GM10248 (cell line): Measurements from ENCODE around the gene FLOT1.
"Not testable (repeated sequence)": the region's sequence is repeated elsewhere in the genome, so short reads cannot be mapped to it uniquely, and the experiment has no call there.

Experiments
- CTCF ChIA-PET: fragments of 300-600 bp; sonication (Branson Sonifier 250); formaldehyde crosslinking; extraction: SDS; loops from one replicate; lab custom pipeline; 2021; ENCODE audit warnings: antibody characterized with exemption; lab: Yijun Ruan, JAX
- POLR2A ChIA-PET: fragments of 350-650 bp; sonication (Branson Sonifier 250); formaldehyde crosslinking; extraction: SDS; loops from one replicate; lab custom pipeline; 2020; ENCODE audit warnings: antibody characterized with exemption; lab: Yijun Ruan, JAX
- DNase-seq: peaks from one replicate; pipeline ENCODE4 v3.0.0; 2012; ENCODE audit errors: extremely low spot score
- TF ChIP-seq, protein P1 (sequence below): IDR thresholded peaks from 2 replicates; pipeline ENCODE4 v1.5.1; 2012; ENCODE audit warnings: mild to moderate bottlenecking, low read depth; ENCODE audit errors: extremely low read depth, missing control alignments, control extremely low read depth

The FLOT1 gene

GRCh38 chr6:30724906-30725667 lies 17.4 kb downstream of the FLOT1 start:
- TF ChIP-seq, protein P1, sequence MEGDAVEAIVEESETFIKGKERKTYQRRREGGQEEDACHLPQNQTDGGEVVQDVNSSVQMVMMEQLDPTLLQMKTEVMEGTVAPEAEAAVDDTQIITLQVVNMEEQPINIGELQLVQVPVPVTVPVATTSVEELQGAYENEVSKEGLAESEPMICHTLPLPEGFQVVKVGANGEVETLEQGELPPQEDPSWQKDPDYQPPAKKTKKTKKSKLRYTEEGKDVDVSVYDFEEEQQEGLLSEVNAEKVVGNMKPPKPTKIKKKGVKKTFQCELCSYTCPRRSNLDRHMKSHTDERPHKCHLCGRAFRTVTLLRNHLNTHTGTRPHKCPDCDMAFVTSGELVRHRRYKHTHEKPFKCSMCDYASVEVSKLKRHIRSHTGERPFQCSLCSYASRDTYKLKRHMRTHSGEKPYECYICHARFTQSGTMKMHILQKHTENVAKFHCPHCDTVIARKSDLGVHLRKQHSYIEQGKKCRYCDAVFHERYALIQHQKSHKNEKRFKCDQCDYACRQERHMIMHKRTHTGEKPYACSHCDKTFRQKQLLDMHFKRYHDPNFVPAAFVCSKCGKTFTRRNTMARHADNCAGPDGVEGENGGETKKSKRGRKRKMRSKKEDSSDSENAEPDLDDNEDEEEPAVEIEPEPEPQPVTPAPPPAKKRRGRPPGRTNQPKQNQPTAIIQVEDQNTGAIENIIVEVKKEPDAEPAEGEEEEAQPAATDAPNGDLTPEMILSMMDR: no peak
- CTCF ChIA-PET: interaction anchor here (1.0 to 30.8 kb wide), 4 partner anchors 9 to 154 kb away, joined by 3 to 776 read pairs (median 67); partner anchors contain the start of genes DHX16 and MRPS18B

GRCh38 chr6:30723843-30724741 lies 18.4 kb downstream of the FLOT1 start:
- CTCF ChIA-PET: interaction anchor here (1.0 to 30.8 kb wide), 9 partner anchors 10 to 155 kb away, joined by 3 to 776 read pairs (median 14); partner anchors contain the start of genes DHX16, MRPS18B and NRM
- POLR2A ChIA-PET: interaction anchor here (1.2 to 3.8 kb wide), 2 partner anchors 43 to 110 kb away, joined by 3 to 22 read pairs; no protein-coding TSS in a partner anchor
- DNase-seq: not testable (repeated sequence)

More at GRCh38 chr6:30724906-30725667, 17.4 kb downstream of the FLOT1 start:
- POLR2A ChIA-PET: interaction anchor here (0.9 kb wide), 1 partner anchor 46 kb away, joined by 4 read pairs; no protein-coding TSS in a partner anchor
- no peak for DNase-seq

GRCh38 chr6:30723159-30723842 lies 19.2 kb downstream of the FLOT1 start:
- not testable (repeated sequence) for DNase-seq
- POLR2A ChIA-PET: interaction anchor here (1.2 to 3.8 kb wide), 2 partner anchors 43 to 109 kb away, joined by 3 to 22 read pairs; no protein-coding TSS in a partner anchor
- CTCF ChIA-PET: interaction anchor here (1.1 to 30.8 kb wide), 29 partner anchors 11 to 364 kb away, joined by 3 to 776 read pairs (median 6); partner anchors contain the start of genes ATAT1, DHX16, FLOT1 and MRPS18B

DNA sequence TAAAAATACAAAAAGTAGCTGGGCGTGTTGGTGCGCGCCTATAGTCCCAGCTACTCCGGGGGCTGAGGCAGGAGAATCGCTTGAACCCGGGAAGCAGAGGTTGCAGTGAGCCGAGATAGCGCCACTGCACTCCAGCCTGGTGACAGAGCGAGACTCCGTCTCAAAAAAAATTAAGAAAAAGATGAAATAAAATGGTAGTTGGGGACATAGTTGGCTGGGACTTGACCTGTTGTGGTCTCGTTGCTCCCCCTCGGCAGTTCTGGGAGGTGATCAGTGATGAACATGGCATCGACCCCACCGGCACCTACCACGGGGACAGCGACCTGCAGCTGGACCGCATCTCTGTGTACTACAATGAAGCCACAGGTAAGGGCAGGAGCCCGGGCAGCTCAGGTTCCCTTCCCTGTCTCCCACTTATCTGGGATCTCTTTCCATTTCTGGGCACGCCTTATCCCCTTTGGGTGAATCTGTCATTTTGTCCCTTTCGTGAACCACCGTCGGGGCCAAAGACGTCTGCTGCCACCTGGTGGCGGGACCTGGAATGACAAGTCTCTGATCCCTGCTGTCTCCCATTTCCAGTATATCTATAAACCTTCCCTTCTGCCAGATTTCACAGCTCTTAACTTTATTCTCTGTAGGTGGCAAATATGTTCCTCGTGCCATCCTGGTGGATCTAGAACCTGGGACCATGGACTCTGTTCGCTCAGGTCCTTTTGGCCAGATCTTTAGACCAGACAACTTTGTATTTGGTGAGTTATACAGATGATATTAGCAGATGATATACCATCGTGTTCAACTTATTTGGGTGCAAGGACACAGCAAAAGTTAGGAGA lies 20.0 kb downstream of the FLOT1 start:
- TF ChIP-seq, protein P1: peak; percentile 94
- DNase-seq: peak; percentile 66
- ChIA-PET CTCF (interaction anchor here (0.9 to 30.8 kb wide), 41 partner anchors 11 to 365 kb away, joined by 3 to 776 read pairs (median 6); partner anchors contain the start of genes ATAT1, DHX16, FLOT1 and MRPS18B), POLR2A (interaction anchor here (1.2 to 3.8 kb wide), 3 partner anchors 42 to 108 kb away, joined by 3 to 22 read pairs (median 5); no protein-coding TSS in a partner anchor)

DNA sequence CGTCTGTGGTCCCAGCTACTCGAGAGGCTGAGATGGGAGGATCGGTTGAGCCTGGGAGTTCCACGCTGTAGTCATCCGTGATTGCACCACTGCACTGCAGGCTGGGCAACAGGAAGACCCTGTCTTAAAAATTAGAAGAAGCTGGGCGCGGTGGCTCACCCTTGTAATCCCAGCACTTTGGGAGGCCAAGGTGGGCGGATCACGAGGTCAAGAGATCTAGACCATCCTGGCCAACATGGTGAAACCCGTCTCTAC lies 20.5 kb downstream of the FLOT1 start:
- DNase-seq: not testable (repeated sequence)
- CTCF ChIA-PET: interaction anchor here (0.9 to 30.8 kb wide), 39 partner anchors 10 to 365 kb away, joined by 3 to 776 read pairs (median 6); partner anchors contain the start of genes ATAT1, DHX16, FLOT1 and MRPS18B
- POLR2A ChIA-PET: interaction anchor here (0.6 to 3.8 kb wide), 3 partner anchors 43 to 340 kb away, joined by 5 to 22 read pairs (median 5); no protein-coding TSS in a partner anchor

DNA sequence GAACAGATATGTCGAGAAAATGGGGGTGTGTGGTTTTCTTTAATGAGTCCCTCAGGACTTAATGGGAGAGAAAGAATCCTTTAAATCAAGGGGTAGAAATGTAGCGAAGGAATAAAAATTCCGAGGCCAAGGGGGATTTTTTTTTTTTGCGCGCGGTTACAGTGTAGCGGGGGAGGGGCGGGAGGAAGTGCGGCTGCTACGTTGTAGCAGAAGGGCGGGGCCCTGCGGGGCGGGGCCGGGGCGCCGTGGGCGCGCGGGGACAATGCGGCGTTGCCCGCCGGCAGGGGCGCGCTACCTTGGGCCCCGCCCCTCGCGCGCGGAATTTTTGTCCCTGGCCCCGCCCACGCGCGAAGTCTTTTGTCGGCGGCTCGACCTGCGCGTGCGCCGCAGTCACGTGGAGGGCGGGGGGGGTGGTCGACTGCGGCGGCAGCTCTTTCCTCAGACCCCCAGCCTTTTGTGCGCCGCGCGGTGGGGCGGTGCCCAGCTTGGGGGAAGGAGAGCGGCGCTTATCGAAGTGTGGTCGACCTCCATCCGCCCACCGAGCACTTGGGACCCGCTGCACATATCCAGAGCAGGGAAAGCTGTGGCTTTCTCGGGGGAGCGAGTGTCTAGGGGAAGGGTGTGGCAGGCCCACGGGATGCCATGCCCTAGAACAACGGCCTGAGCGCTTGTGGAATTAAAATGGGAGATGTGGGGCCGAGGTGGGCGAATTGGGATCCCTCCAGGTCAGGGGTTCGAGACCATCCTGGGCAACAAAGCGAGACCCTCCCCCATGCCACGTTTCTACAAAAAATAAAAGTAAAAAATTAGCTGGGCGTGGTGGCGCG lies 21.1 kb downstream of the FLOT1 start:
- TF ChIP-seq, protein P1: peak; percentile 38
- CTCF ChIA-PET: interaction anchor here (1.0 to 30.8 kb wide), 29 partner anchors 10 to 241 kb away, joined by 3 to 776 read pairs (median 6); partner anchors contain the start of genes DHX16, FLOT1, MRPS18B and NRM
- POLR2A ChIA-PET: interaction anchor here (0.6 to 3.8 kb wide), 4 partner anchors 37 to 341 kb away, joined by 3 to 22 read pairs (median 5); no protein-coding TSS in a partner anchor
- peak; percentile 90 for DNase-seq
